Dedifferentiated amniotic fluid mesenchymal stem cell (primary cell): ENCODE results near the gene RELN.

Experiments used
- DNase-seq: peaks from one replicate; pipeline ENCODE4 v3.0.0-alpha.2; 2016; ENCODE audit errors: extremely low spot score

RELN gene

GRCh38 chr7:103894656-103895596, 94.5 kb downstream of the RELN start:
- DNase-seq: no peak

DNA sequence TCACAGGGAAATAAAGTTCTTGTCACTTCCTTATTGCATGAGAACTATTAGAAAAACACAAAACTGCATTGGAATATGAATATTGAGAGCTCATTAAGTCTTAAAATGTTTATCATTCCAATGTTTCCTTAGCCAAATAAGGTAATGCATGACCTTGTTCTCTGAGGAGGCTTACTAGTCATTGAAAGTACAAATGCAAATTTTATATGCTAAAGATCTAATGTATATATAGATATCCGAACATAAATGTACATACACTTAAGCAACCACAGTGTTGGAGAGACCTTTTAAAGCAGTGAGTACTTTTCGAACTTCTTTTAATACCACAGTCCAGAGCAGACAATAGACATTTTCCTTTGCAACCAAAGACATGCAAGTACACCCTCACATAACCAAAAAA, 96.1 kb downstream of the RELN start:
- no peak for DNase-seq

DNA sequence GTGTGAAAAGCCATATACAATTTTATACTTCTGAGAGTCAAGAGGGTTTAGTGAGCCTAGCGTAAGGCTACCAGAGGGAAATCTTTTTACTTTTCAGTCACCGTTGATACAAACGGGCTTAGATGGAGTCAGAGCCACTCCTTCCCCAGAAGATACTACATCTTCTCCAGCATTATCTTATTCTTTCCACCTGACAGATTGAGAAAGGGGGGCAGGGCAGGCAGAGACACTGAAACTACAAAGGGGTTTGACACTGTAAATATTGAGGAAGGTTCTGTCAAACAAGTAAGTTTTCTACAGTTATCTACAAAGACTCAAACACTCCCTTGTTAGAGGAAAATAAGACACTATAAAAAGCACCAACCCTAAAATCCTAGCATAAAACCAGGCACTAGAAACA, 100.0 kb downstream of the RELN start:
- DNase-seq: no peak

DNA sequence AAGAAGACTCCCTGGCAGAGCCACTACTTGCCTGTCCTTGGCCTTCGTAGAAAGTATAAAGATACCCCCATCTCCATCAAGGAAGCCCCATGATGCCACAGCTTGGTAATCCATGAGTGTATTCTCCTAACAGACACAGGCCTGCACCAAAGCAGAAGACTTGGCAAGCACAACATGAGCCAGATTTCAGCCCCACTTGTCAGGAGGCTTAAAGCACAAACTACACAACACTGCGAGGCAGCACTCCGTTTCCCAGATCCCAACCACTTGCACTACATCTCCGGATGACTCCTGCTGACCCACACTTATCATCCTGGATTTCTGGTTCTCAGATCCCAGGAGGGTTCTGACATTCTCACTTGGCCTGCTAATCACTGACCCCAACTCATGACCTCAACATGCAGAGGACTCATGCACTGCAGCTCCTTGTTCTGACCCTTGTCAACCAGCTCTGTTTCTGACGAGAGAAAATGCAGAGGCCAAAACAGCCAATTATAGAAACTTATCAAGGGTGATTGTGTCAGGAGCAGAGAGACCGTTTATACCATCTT, 100.8 kb downstream of the RELN start:
- DNase-seq: no peak

DNA sequence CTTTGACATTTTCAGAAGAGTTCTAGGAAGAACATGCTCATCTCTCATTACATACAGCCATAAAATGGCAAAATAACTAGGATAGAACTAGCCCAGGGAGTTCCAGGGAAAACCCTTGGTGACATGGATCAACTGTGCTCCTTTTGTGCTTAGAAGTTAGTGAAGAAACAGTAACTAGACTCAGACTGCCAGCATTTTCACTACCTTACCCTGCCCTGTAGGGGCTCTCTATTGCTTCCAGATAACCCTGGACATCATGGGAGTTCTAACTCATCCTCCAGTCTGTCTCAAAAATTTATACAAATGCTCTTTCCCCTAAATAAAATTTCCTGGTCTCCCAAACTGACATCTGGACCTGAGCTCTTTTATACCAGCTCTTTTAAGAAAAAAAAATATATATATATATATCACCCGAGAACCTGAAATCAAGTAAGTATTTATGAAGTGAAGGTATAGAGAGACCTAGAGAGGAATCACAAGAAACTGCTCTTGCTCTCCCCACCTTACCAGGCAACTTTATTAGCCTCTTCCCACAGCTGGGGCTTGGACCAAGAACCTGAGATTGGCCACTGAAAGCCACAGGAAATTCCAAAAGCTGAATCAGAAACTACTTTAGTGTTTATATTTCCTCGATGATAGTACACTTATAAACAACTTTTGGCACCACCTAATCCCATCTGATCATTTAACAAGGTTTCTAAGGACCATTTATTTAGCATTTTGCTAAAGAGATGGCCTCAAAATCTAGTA, 101.4 kb downstream of the RELN start:
- DNase-seq: no peak

GRCh38 chr7:103887050-103887449, 102.4 kb downstream of the RELN start:
- DNase-seq: no peak

DNA sequence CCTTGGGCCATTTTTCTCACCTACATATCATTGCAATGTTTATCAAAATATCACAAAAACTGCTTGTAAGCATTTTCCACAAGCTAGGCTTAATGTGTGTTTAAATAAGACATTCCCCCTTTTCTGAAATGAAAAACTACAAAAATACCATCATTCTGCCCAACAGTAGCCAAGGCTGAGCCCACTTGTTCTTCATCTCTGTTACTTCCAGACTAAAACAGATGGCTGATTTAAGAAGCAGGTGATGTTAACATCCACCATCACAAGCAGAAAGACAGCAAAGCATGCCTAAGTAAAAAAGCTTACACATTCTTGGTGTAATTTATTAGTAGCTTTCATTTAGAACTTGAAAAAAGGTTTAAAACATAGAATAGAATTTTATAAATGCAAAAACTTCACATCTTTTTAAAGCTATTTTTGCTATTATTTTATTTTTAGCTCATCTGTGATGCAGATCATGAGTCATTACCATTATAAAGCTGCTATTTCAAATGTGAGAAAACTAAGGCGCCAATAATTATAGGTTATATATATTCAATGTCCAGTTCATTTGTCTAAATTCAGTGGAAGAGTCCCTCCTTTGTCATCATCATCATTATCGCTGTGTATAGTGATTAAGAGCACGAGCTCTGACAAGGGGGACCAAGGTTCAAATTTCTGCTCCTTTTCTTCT, 109.4 kb downstream of the RELN start:
- no peak for DNase-seq

DNA sequence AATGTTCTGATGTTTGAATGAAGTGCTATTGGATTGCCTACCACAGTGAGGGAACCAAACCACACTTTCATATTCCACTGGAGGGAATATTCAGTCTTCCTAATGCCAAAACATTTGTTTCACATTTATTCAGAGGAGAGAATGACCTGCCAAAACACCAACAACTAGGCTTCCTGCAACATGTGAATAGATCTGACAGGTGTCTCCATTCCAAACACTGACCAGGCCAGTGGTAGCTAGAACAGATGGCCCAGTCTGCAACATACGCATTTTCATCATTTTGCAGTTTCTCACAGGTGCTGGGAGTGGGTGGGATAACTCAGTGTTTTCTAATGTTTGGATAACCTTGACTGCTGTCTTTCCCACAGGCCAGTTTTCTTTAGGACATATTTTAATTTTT, 110.0 kb downstream of the RELN start:
- DNase-seq: no peak

GRCh38 chr7:103877565-103877964, 111.9 kb downstream of the RELN start:
- no peak for DNase-seq

- DNase-seq: no peak
Measured at GRCh38 chr7:103875718-103876117, 113.7 kb downstream of the RELN start.

GRCh38 chr7:103871473-103871872, 118.0 kb downstream of the RELN start:
- DNase-seq: no peak

- no peak for DNase-seq
Measured at GRCh38 chr7:103870664-103871063, 118.8 kb downstream of the RELN start.

- DNase-seq: no peak
Measured at GRCh38 chr7:103867874-103868273, 121.6 kb downstream of the RELN start.

DNA sequence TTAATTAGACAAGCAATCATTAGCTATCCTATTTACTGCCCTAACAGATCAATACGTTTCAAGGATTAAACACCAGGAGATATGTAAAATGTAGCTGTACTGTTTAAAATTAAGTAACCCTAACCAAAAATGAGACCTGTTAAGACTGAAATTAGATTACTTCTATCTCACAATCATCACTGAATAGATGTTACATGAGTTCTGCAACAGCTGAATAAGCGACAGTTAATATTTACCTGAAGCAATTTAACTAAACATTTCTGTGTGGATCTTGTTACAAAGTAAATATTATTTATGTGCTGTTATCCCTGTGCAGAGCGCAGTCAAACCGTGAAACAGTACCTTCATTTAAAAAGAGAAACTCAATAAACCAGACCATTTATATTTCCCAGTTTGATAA, 122.5 kb downstream of the RELN start:
- DNase-seq: no peak

DNA sequence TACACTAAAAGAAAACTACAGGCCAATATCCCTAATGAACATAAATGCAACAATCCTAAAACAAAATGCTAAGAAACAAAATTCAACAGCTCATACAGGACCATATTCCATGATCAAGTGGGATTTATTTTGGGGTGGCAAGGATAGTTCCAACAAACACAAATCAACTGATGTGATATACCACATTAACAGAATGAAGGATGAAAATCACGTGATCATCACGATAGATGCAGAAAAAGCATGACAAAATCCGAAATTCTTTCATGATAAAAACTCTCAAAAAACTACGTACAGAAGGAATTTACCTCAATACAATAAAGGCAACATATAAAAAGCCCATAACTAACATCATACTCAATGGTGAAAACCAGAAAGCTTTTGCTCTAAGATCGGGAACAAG, 124.0 kb downstream of the RELN start:
- DNase-seq: no peak

DNA sequence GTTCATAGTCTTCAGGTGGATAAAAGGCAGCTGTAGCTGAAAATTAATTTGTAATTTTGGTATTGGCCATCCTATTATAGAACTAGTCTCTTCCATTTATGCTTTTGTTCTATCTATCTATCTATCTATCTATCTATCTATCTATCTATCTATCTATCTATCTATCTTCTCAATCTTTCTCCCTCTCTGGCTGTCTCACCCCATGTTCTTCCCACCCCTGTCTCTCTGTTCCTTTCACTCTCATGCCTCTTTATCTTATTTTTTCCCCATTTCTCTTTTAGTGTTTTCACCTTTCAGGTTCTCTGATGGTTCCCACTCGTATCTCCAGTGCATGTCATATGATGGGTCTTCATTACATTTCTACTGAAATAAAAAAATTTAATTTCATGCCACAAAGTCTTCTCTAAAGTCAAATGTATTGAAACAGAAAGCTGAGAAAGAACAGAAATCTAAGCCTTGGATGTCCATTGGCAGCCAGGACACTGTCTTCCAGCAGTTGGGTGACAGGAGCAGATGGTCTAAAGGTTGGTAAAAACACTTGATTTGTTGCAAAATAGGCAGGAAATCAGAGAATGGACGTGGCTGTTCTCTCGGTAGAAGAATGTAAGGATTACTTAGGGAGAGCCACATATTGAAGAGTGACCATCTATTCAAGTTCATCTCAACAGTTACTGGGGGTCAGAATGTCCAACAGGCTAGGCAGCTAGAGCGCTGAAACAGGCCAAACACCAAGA, 127.0 kb downstream of the RELN start:
- no peak for DNase-seq

GRCh38 chr7:103859709-103860108, 129.7 kb downstream of the RELN start:
- DNase-seq: no peak

- no peak for DNase-seq
Measured at GRCh38 chr7:103857435-103857834, 132.0 kb downstream of the RELN start.

GRCh38 chr7:103856929-103857328, 132.5 kb downstream of the RELN start:
- DNase-seq: no peak

DNA sequence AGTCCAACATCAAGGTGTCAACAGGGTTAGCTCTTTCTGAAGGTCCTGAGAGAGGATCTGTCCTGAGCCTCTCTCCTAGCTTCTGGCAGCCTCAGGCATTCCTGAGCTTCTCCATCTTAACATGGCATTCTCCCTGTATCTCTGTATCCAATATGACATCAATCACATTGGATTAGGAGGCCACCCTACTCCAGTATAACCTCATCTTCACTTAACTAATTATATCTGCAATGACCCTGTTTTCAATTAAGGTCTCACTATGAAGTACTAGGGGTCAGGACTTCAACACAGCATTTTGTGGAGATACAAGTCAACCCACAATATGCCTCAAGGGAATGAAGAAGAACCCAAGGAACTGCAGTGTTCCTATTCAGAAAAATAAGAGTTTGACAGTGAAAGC, 133.8 kb downstream of the RELN start:
- no peak for DNase-seq

DNA sequence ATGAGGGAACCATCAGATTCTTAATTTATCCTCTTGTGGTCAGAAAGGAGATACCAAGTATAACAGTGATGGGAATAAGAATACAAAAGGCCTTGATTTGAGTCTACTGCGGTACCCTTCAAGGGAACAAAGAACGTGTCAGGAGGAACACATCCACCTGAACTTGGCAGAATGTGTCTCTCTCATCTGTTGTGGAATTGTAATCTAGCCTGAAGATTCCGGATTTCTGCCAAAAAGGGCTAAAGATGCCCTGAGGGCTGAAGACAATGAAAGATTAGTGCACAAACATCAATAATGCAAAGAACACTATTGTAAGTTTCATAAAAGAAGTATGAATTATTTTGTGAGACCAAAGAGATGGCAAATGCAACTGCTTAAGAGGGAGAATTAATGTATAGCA, 134.8 kb downstream of the RELN start:
- DNase-seq: no peak

DNA sequence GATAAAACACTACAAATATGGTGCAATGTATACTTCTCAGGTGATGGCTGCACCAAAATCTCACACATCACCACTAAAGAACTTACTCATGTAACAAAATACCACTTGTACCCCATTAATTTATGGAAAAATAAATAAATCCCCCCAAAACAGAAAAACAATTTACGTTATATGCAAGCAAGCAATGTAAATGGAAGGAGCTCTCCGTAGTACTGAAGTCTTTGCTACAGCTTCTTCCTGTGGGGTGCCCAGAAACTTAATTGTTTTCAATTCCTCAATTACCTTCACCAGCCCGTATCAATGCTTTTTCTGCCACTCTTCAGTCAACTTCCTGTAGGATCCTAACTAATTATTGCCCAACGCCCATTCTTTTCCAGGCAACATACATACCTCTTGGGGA, 138.1 kb downstream of the RELN start:
- no peak for DNase-seq
